HCT116 (cell line): ENCODE measurements around the gene SMAD2. TPM values are rescaled to one million over a fixed set of nuclear protein-coding genes. Genes with fewer than 3 reads are reported as not detected.

Experiments
- ATAC-seq: fragments of 200-7000 bp; cut with Tn5 transposase; 2 replicates; pipeline ENCODE4 v1.9.1; 2020; ENCODE audit warnings: mild to moderate bottlenecking, moderate library complexity
- BruUV-seq: library from RNA; stranded (reverse); fragments of 400-500 nt; replicated peaks from 2 replicates; lab custom pipeline; 2021; lab: Mats Ljungman, UMichigan
- CTCF ChIA-PET: fragments of 300-600 bp; sonication (Branson Sonifier 250); formaldehyde crosslinking; loops from one replicate; lab custom pipeline; 2021; ENCODE audit warnings: antibody characterized with exemption; lab: Charles Lee
- POLR2A ChIA-PET: fragments of 300-600, 350-600 bp; sonication (Branson Sonifier 250); formaldehyde crosslinking; loops from one replicate; lab custom pipeline; 2021; ENCODE audit warnings: antibody characterized with exemption; lab: Charles Lee
- RAD21 ChIA-PET, 2 experiments: fragments of 300-600 bp; sonication (Branson Sonifier 250); formaldehyde crosslinking; loops; one replicate each; lab custom pipeline; 2023; ENCODE audit warnings: low total read pairs in 2 of 2; ENCODE audit not compliant: uncharacterized antibody in 2 of 2, unreplicated experiment in 2 of 2, low non-redundant PET in 1 of 2; lab: Charles Lee
- DNase-seq: peaks from one replicate; pipeline ENCODE4 v3.0.0-alpha.2; 2010; ENCODE audit warnings: low read depth, low spot score
- H2AFZ ChIP-seq: fragments of 200-600 bp; shearing (Covaris generic), sonication (generic); 2 replicates; pipeline ENCODE4 v1.6.1; 2017; ENCODE audit warnings: low read depth, mixed run types, mixed read lengths, antibody characterized with exemption, low read length; ENCODE audit not compliant: poor library complexity, severe bottlenecking
- H3K27ac ChIP-seq: 2 replicates; pipeline ENCODE4 v1.5.1; 2012; ENCODE audit warnings: low read depth, low read length
- H3K27me3 ChIP-seq: fragments of 200-600 bp; sonication (generic); 2 replicates; pipeline ENCODE4 v1.6.1; 2016; ENCODE audit warnings: mixed run types, low read length, mixed read lengths; ENCODE audit not compliant: insufficient read depth
- H3K36me3 ChIP-seq, 2 experiments: fragments of 200-500 bp in 1 of 2; fragments of 200-600 bp in 1 of 2; sonication (Bioruptor generic) in 1 of 2; sonication (generic) in 1 of 2; 2 replicates each; pipeline versions ENCODE4 v1.5.1 to v1.6.1; 2014 to 2016; ENCODE audit warnings: low read length in 2 of 2, inconsistent platforms in 1 of 2, mixed read lengths in 1 of 2, mixed run types in 1 of 2; ENCODE audit not compliant: insufficient read depth in 2 of 2, control insufficient read depth in 1 of 2
- H3K4me1 ChIP-seq, 2 experiments: fragments of 200-600 bp in 1 of 2; sonication (generic) in 1 of 2; 2 replicates each; pipeline versions ENCODE4 v1.5.1 to v1.6.1; 2012 to 2017; ENCODE audit warnings: low read length in 2 of 2, inconsistent platforms in 1 of 2, mild to moderate bottlenecking in 1 of 2, mixed read lengths in 1 of 2, mixed run types in 1 of 2, moderate library complexity in 1 of 2; ENCODE audit not compliant: insufficient read depth in 2 of 2, control insufficient read depth in 1 of 2
- H3K4me2 ChIP-seq: fragments of 200-600 bp; sonication (generic); 2 replicates; pipeline ENCODE4 v1.6.1; 2017; ENCODE audit warnings: mixed run types, low read length, mixed read lengths
- H3K4me3 ChIP-seq, 2 experiments: fragments of 200-600 bp in 1 of 2; sonication (generic) in 1 of 2; replicated peaks in 1 of 2; 2 replicates each; pipeline ENCODE4 v1.5.1; 2011 to 2016; ENCODE audit warnings: low read length in 2 of 2, control low read depth in 1 of 2, low read depth in 1 of 2, mild to moderate bottlenecking in 1 of 2, mixed read lengths in 1 of 2, mixed run types in 1 of 2
- H3K79me2 ChIP-seq: fragments of 200-600 bp; sonication (generic); 2 replicates; pipeline ENCODE4 v1.6.1; 2017; ENCODE audit warnings: mild to moderate bottlenecking, mixed run types, low read length, moderate library complexity, mixed read lengths; ENCODE audit not compliant: insufficient read depth
- H3K9ac ChIP-seq: fragments of 200-600 bp; sonication (generic); 2 replicates; pipeline ENCODE4 v1.6.1; 2016; ENCODE audit warnings: low read length, mixed read lengths
- H3K9me2 ChIP-seq: fragments of 200-600 bp; sonication (generic), shearing (Covaris generic); 2 replicates; pipeline ENCODE4 v1.6.1; 2017; ENCODE audit warnings: mixed run types, mild to moderate bottlenecking, moderate library complexity; ENCODE audit not compliant: insufficient read depth
- H3K9me3 ChIP-seq, 2 experiments: fragments of 200-500 bp in 1 of 2; fragments of 200-600 bp in 1 of 2; sonication (Bioruptor generic) in 1 of 2; sonication (generic) in 1 of 2; 2 replicates each; pipeline ENCODE4 v1.6.1; 2014 to 2017; ENCODE audit warnings: low read length in 2 of 2, mixed read lengths in 2 of 2, inconsistent platforms in 1 of 2, low read depth in 1 of 2, mild to moderate bottlenecking in 1 of 2, mixed run types in 1 of 2, moderate library complexity in 1 of 2; ENCODE audit not compliant: control insufficient read depth in 1 of 2, insufficient read depth in 1 of 2
- H4K20me1 ChIP-seq: fragments of 200-600 bp; sonication (generic), shearing (Covaris generic); 2 replicates; pipeline ENCODE4 v1.6.1; 2017; ENCODE audit warnings: mixed run types, mild to moderate bottlenecking, moderate library complexity; ENCODE audit not compliant: insufficient read depth
- CBX3 ChIP-seq: IDR thresholded peaks from 2 replicates; pipeline ENCODE4 v1.6.1; 2012; ENCODE audit warnings: low read depth
- ELF1 ChIP-seq: IDR thresholded peaks from 2 replicates; pipeline ENCODE4 v1.6.1; 2012; ENCODE audit warnings: low read depth, borderline replicate concordance
- EZH2 ChIP-seq: fragments of 200-600 bp; sonication (generic); IDR thresholded peaks from 2 replicates; pipeline ENCODE4 v1.6.1; 2017; ENCODE audit warnings: antibody characterized with exemption, mixed run types
- EZH2phosphoT487 ChIP-seq: fragments of 200-600 bp; IDR thresholded peaks from 2 replicates; pipeline ENCODE4 v1.6.1; 2018; ENCODE audit warnings: antibody characterized with exemption, borderline replicate concordance
- POLR2AphosphoS5 ChIP-seq: IDR thresholded peaks from 2 replicates; pipeline ENCODE4 v1.6.1; 2011; ENCODE audit warnings: mild to moderate bottlenecking, low read depth, low read length, moderate library complexity
- RAD21 ChIP-seq: IDR thresholded peaks from 2 replicates; pipeline ENCODE4 v1.6.1; 2012; ENCODE audit warnings: low read depth, mild to moderate bottlenecking
- SIN3A ChIP-seq: IDR thresholded peaks from 2 replicates; pipeline ENCODE4 v1.6.1; 2012; ENCODE audit warnings: low read depth
- SP1 ChIP-seq: IDR thresholded peaks from 2 replicates; pipeline ENCODE4 v1.6.1; 2012; ENCODE audit warnings: low read depth
- SRF ChIP-seq: IDR thresholded peaks from 2 replicates; pipeline ENCODE4 v1.6.1; 2012; ENCODE audit warnings: low read depth
- TCF7L2 ChIP-seq: IDR thresholded peaks from 2 replicates; pipeline ENCODE4 v1.7.0; 2011; ENCODE audit warnings: borderline replicate concordance, inconsistent platforms; ENCODE audit not compliant: insufficient read depth, insufficient read length; ENCODE audit errors: extremely low read depth
- YY1 ChIP-seq: IDR thresholded peaks from 2 replicates; pipeline ENCODE4 v1.6.1; 2011; ENCODE audit warnings: low read length, low read depth, moderate library complexity, mild to moderate bottlenecking; ENCODE audit not compliant: insufficient replicate concordance; ENCODE audit errors: extremely low read depth
- ZNF274 ChIP-seq: fragments of 200-500 bp; sonication (Bioruptor generic); IDR thresholded peaks from 2 replicates; pipeline ENCODE4 v1.6.1; 2014; ENCODE audit warnings: mild to moderate bottlenecking, low read depth, low read length, inconsistent platforms
- intact Hi-C: fragments of 100-400 bp; cut with micrococcal nuclease; formaldehyde crosslinking; loops from 2 replicates; pipeline ENCODE4 v1.10.0; 2022
- total RNA-seq: library from RNA; stranded (reverse); gene quantifications from one replicate; pipeline ENCODE4 v1.2.1, GENCODE V29; 2021; ENCODE audit not compliant: unreplicated experiment

SMAD2 gene
- total RNA-seq, 1 experiment from 2014 or later: 130 TPM

DNA sequence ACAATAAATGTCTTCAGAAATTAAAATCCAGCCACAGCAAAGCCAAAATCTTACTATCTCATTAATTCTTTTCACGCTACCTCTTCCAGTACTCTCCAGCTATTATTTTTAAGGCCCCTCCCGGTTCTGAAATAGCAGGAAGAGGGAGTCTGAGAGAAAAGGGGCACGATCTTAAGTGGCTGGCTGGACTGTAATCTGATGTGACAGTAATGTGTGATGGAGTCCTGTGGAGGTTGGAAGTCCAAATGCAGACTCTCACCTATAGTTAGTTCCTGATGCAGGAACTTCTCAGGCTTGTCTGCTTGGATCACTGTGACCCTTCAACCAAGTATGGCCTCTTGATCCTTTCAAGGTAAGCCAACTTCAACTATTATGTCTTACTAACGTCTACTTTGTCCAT lies 43.2 kb downstream of the SMAD2 start:
- Histone ChIP-seq H2AFZ (no peak overlapping the region), H3K4me2 (no peak overlapping the region), H3K27me3 (no peaks in the 10 kb centered on the region), H4K20me1 (peaks cover 4% of the 10 kb centered on the region; the same call in 1 of the 2 replicates), H3K4me1 (peaks cover 11 to 15% of the 10 kb centered on the region in 2 experiments; a peak in 3 of 4 replicates), H3K4me3 (no peak overlapping the region), H3K9me3 (no peaks in the 10 kb centered on the region), H3K27ac (no peak overlapping the region), H3K79me2 (peaks cover 38% of the 10 kb centered on the region), H3K36me3 (peaks cover 0 to 9% of the 10 kb centered on the region in 2 experiments; a peak in 1 of 4 replicates), H3K9ac (no peak overlapping the region), H3K9me2 (no peaks in the 10 kb centered on the region)
- intact Hi-C loops: no loop called here
- DNase-seq: no peak
- TF ChIP-seq ELF1 (no peak), TCF7L2 (no peak), EZH2 (no peak), RAD21 (no peak), ZNF274 (no peak), POLR2AphosphoS5 (no peak), SRF (no peak), SP1 (no peak), EZH2phosphoT487 (no peak), YY1 (no peak), SIN3A (no peak), CBX3 (no peak)
- POLR2A ChIA-PET: no interaction called here
- CTCF ChIA-PET: no interaction called here
- ATAC-seq: no peak
- RAD21 ChIA-PET: no interaction called here
- no TSS peak for BruUV-seq
